HCT116 (cell line): Measurements from ENCODE around the gene CHD2. TPM values are rescaled to one million over a fixed set of nuclear protein-coding genes. Genes with fewer than 3 reads are reported as not detected.

Experiments
- ATAC-seq: fragments of 200-7000 bp; cut with Tn5 transposase; 2 replicates; pipeline ENCODE4 v1.9.1; 2020; ENCODE audit warnings: mild to moderate bottlenecking, moderate library complexity
- BruUV-seq: library from RNA; stranded (reverse); fragments of 400-500 nt; replicated peaks from 2 replicates; lab custom pipeline; 2021; lab: Mats Ljungman, UMichigan
- CTCF ChIA-PET: fragments of 300-600 bp; sonication (Branson Sonifier 250); formaldehyde crosslinking; loops from one replicate; lab custom pipeline; 2021; ENCODE audit warnings: antibody characterized with exemption; lab: Charles Lee
- POLR2A ChIA-PET: fragments of 300-600, 350-600 bp; sonication (Branson Sonifier 250); formaldehyde crosslinking; loops from one replicate; lab custom pipeline; 2021; ENCODE audit warnings: antibody characterized with exemption; lab: Charles Lee
- RAD21 ChIA-PET, 2 experiments: fragments of 300-600 bp; sonication (Branson Sonifier 250); formaldehyde crosslinking; loops; one replicate each; lab custom pipeline; 2023; ENCODE audit warnings: low total read pairs in 2 of 2; ENCODE audit not compliant: uncharacterized antibody in 2 of 2, unreplicated experiment in 2 of 2, low non-redundant PET in 1 of 2; lab: Charles Lee
- DNase-seq: peaks from one replicate; pipeline ENCODE4 v3.0.0-alpha.2; 2010; ENCODE audit warnings: low read depth, low spot score
- H2AFZ ChIP-seq: fragments of 200-600 bp; shearing (Covaris generic), sonication (generic); 2 replicates; pipeline ENCODE4 v1.6.1; 2017; ENCODE audit warnings: low read depth, mixed run types, mixed read lengths, antibody characterized with exemption, low read length; ENCODE audit not compliant: poor library complexity, severe bottlenecking
- H3K27ac ChIP-seq: 2 replicates; pipeline ENCODE4 v1.5.1; 2012; ENCODE audit warnings: low read depth, low read length
- H3K27me3 ChIP-seq: fragments of 200-600 bp; sonication (generic); 2 replicates; pipeline ENCODE4 v1.6.1; 2016; ENCODE audit warnings: mixed run types, low read length, mixed read lengths; ENCODE audit not compliant: insufficient read depth
- H3K36me3 ChIP-seq, 2 experiments: fragments of 200-500 bp in 1 of 2; fragments of 200-600 bp in 1 of 2; sonication (Bioruptor generic) in 1 of 2; sonication (generic) in 1 of 2; 2 replicates each; pipeline versions ENCODE4 v1.5.1 to v1.6.1; 2014 to 2016; ENCODE audit warnings: low read length in 2 of 2, inconsistent platforms in 1 of 2, mixed read lengths in 1 of 2, mixed run types in 1 of 2; ENCODE audit not compliant: insufficient read depth in 2 of 2, control insufficient read depth in 1 of 2
- H3K4me1 ChIP-seq, 2 experiments: fragments of 200-600 bp in 1 of 2; sonication (generic) in 1 of 2; 2 replicates each; pipeline versions ENCODE4 v1.5.1 to v1.6.1; 2012 to 2017; ENCODE audit warnings: low read length in 2 of 2, inconsistent platforms in 1 of 2, mild to moderate bottlenecking in 1 of 2, mixed read lengths in 1 of 2, mixed run types in 1 of 2, moderate library complexity in 1 of 2; ENCODE audit not compliant: insufficient read depth in 2 of 2, control insufficient read depth in 1 of 2
- H3K4me2 ChIP-seq: fragments of 200-600 bp; sonication (generic); 2 replicates; pipeline ENCODE4 v1.6.1; 2017; ENCODE audit warnings: mixed run types, low read length, mixed read lengths
- H3K4me3 ChIP-seq, 2 experiments: fragments of 200-600 bp in 1 of 2; sonication (generic) in 1 of 2; replicated peaks in 1 of 2; 2 replicates each; pipeline ENCODE4 v1.5.1; 2011 to 2016; ENCODE audit warnings: low read length in 2 of 2, control low read depth in 1 of 2, low read depth in 1 of 2, mild to moderate bottlenecking in 1 of 2, mixed read lengths in 1 of 2, mixed run types in 1 of 2
- H3K79me2 ChIP-seq: fragments of 200-600 bp; sonication (generic); 2 replicates; pipeline ENCODE4 v1.6.1; 2017; ENCODE audit warnings: mild to moderate bottlenecking, mixed run types, low read length, moderate library complexity, mixed read lengths; ENCODE audit not compliant: insufficient read depth
- H3K9ac ChIP-seq: fragments of 200-600 bp; sonication (generic); 2 replicates; pipeline ENCODE4 v1.6.1; 2016; ENCODE audit warnings: low read length, mixed read lengths
- H3K9me2 ChIP-seq: fragments of 200-600 bp; sonication (generic), shearing (Covaris generic); 2 replicates; pipeline ENCODE4 v1.6.1; 2017; ENCODE audit warnings: mixed run types, mild to moderate bottlenecking, moderate library complexity; ENCODE audit not compliant: insufficient read depth
- H3K9me3 ChIP-seq, 2 experiments: fragments of 200-500 bp in 1 of 2; fragments of 200-600 bp in 1 of 2; sonication (Bioruptor generic) in 1 of 2; sonication (generic) in 1 of 2; 2 replicates each; pipeline ENCODE4 v1.6.1; 2014 to 2017; ENCODE audit warnings: low read length in 2 of 2, mixed read lengths in 2 of 2, inconsistent platforms in 1 of 2, low read depth in 1 of 2, mild to moderate bottlenecking in 1 of 2, mixed run types in 1 of 2, moderate library complexity in 1 of 2; ENCODE audit not compliant: control insufficient read depth in 1 of 2, insufficient read depth in 1 of 2
- H4K20me1 ChIP-seq: fragments of 200-600 bp; sonication (generic), shearing (Covaris generic); 2 replicates; pipeline ENCODE4 v1.6.1; 2017; ENCODE audit warnings: mixed run types, mild to moderate bottlenecking, moderate library complexity; ENCODE audit not compliant: insufficient read depth
- CBX3 ChIP-seq: IDR thresholded peaks from 2 replicates; pipeline ENCODE4 v1.6.1; 2012; ENCODE audit warnings: low read depth
- CTCF ChIP-seq, 3 experiments: fragments of 200-600 bp in 1 of 3; sonication (generic) in 1 of 3; IDR thresholded peaks in 2 of 3; conservative IDR thresholded peaks in 1 of 3; 2 replicates each; pipeline ENCODE4 v1.5.1; 2012 to 2017; ENCODE audit warnings: low read depth in 2 of 3, low read length in 2 of 3, antibody characterized with exemption in 1 of 3, borderline replicate concordance in 1 of 3, control low read depth in 1 of 3, mild to moderate bottlenecking in 1 of 3, mixed read lengths in 1 of 3, mixed run types in 1 of 3, moderate library complexity in 1 of 3; ENCODE audit not compliant: insufficient read depth in 1 of 3
- EGR1 ChIP-seq: IDR thresholded peaks from 2 replicates; pipeline ENCODE4 v1.6.1; 2012; ENCODE audit warnings: low read depth
- ELF1 ChIP-seq: IDR thresholded peaks from 2 replicates; pipeline ENCODE4 v1.6.1; 2012; ENCODE audit warnings: low read depth, borderline replicate concordance
- POLR2AphosphoS5 ChIP-seq: IDR thresholded peaks from 2 replicates; pipeline ENCODE4 v1.6.1; 2011; ENCODE audit warnings: mild to moderate bottlenecking, low read depth, low read length, moderate library complexity
- SIN3A ChIP-seq: IDR thresholded peaks from 2 replicates; pipeline ENCODE4 v1.6.1; 2012; ENCODE audit warnings: low read depth
- SRF ChIP-seq: IDR thresholded peaks from 2 replicates; pipeline ENCODE4 v1.6.1; 2012; ENCODE audit warnings: low read depth
- TCF7L2 ChIP-seq: IDR thresholded peaks from 2 replicates; pipeline ENCODE4 v1.7.0; 2011; ENCODE audit warnings: borderline replicate concordance, inconsistent platforms; ENCODE audit not compliant: insufficient read depth, insufficient read length; ENCODE audit errors: extremely low read depth
- YY1 ChIP-seq: IDR thresholded peaks from 2 replicates; pipeline ENCODE4 v1.6.1; 2011; ENCODE audit warnings: low read length, low read depth, moderate library complexity, mild to moderate bottlenecking; ENCODE audit not compliant: insufficient replicate concordance; ENCODE audit errors: extremely low read depth
- intact Hi-C: fragments of 100-400 bp; cut with micrococcal nuclease; formaldehyde crosslinking; loops from 2 replicates; pipeline ENCODE4 v1.10.0; 2022
- total RNA-seq: library from RNA; stranded (reverse); gene quantifications from one replicate; pipeline ENCODE4 v1.2.1, GENCODE V29; 2021; ENCODE audit not compliant: unreplicated experiment
- TF ChIP-seq, protein P1 (sequence below): IDR thresholded peaks from 2 replicates; pipeline ENCODE4 v1.6.1; 2012
- TF ChIP-seq, protein P2 (sequence below): IDR thresholded peaks from 2 replicates; pipeline ENCODE4 v1.6.1; 2012; ENCODE audit warnings: low read depth

Gene CHD2
- total RNA-seq, 1 experiment from 2014 or later = 116 TPM

GRCh38 chr15:92908713-92909057 lies 8.6 kb downstream of the CHD2 start (continued):
- TF ChIP-seq, protein P1, sequence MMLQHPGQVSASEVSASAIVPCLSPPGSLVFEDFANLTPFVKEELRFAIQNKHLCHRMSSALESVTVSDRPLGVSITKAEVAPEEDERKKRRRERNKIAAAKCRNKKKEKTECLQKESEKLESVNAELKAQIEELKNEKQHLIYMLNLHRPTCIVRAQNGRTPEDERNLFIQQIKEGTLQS = no peak
- TF ChIP-seq SIN3A (no peak), ELF1 (no peak)
- TF ChIP-seq, all 23 proteins: peak for 0

DNA sequence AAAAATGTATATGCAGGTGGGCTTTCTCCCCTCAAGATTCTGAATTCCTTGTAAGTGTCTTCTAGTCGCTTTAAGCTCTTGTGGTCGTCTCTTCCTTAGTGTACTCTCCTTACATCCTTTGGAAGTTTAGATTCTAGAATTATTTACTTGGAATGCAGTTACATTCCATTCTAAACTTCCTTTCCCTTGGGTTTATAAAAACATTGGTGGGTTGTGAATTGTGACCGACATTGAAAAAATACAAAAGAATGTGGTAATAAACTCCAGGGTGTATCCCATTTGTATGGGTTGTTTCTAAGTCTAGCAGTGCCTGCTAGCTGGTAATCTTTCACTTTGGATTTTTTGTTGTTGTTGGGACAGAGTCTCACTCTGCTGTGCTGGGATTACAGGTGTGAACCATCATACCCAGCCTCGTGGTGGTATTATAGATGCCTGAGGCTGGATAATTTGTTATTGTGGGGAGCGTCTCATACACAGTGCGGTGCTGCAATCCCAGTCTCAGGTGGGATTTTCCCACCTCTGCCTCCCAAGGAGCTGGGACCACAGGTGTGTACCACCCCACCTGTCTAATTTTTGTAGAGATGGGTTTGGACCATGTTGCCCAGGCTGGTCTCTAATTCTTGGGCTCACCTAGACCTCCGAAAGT lies 9.1 kb downstream of the CHD2 start:
- ChIA-PET RAD21 (no interaction called here), POLR2A (interaction anchor here (0.6 to 3.3 kb wide), 4 partner anchors 9 to 77 kb away, joined by 3 to 14 read pairs (median 4); partner anchors contain the start of gene CHD2), CTCF (interaction anchor here (0.7 to 2.2 kb wide), 3 partner anchors 9 to 113 kb away, joined by 3 to 11 read pairs (median 3); no protein-coding TSS in a partner anchor)
- Histone ChIP-seq H3K9me3 (no peaks in the 10 kb centered on the region), H4K20me1 (0 out of 2 replicates have a peak, but pooled peaks cover 2% of the 10 kb centered on the region), H3K36me3 (no peaks in the 10 kb centered on the region; a peak in 2 of 4 replicates), H3K9ac (no peak overlapping the region), H3K79me2 (peaks cover 100% of the 10 kb centered on the region), H2AFZ (no peak overlapping the region), H3K9me2 (no peaks in the 10 kb centered on the region), H3K27me3 (no peaks in the 10 kb centered on the region), H3K4me3 (no peak overlapping the region), H3K4me2 (no peak overlapping the region), H3K27ac (no peak overlapping the region), H3K4me1 (peaks cover 56 to 89% of the 10 kb centered on the region in 2 experiments)
- DNase-seq = no peak
- intact Hi-C loops = no loop called here
- no TSS peak for BruUV-seq
- TF ChIP-seq POLR2AphosphoS5 = 0 out of 2 replicates have a peak, but pooled peaks have one; percentile 7
- no peak for TF ChIP-seq ELF1
- ATAC-seq = no peak

DNA sequence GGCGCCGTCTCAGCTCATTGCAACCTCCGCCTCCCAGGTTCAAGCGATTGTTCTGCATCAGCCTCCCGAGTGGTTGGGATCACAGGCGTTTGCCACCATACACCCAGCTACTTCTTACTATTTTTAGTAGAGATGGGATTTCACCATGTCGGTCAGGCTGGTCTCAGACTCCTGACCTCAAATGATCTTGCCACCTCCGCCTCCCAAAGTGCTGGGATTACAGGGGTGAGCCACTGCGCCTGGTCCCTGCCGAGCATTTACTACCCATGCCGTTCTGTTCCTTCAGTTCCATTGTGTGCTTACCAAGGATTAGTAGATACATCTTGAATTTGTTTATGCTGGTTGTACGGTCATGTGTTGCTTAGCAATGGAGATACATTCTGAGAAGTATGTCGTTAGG lies 10.3 kb downstream of the CHD2 start:
- Histone ChIP-seq H3K9me3 (no peaks in the 10 kb centered on the region), H3K4me1 (peaks cover 60 to 90% of the 10 kb centered on the region in 2 experiments), H3K9me2 (no peaks in the 10 kb centered on the region), H3K27ac (no peak overlapping the region; the same call in 1 of the 2 replicates), H3K9ac (no peak overlapping the region), H2AFZ (no peak overlapping the region), H3K27me3 (no peaks in the 10 kb centered on the region), H3K4me2 (no peak overlapping the region), H3K36me3 (no peaks in the 10 kb centered on the region; a peak in 2 of 4 replicates), H3K79me2 (peaks cover 100% of the 10 kb centered on the region), H4K20me1 (0 out of 2 replicates have a peak, but pooled peaks cover 2% of the 10 kb centered on the region), H3K4me3 (no peak overlapping the region)
- ATAC-seq (no peak), DNase-seq (no peak)
- RAD21 ChIA-PET = no interaction called here
- BruUV-seq = no TSS peak
- CTCF ChIA-PET = no interaction called here
- POLR2A ChIA-PET = no interaction called here
- intact Hi-C loops = no loop called here
- TF ChIP-seq YY1 = no peak
- TF ChIP-seq CBX3 = no peak
- TF ChIP-seq, protein P2, sequence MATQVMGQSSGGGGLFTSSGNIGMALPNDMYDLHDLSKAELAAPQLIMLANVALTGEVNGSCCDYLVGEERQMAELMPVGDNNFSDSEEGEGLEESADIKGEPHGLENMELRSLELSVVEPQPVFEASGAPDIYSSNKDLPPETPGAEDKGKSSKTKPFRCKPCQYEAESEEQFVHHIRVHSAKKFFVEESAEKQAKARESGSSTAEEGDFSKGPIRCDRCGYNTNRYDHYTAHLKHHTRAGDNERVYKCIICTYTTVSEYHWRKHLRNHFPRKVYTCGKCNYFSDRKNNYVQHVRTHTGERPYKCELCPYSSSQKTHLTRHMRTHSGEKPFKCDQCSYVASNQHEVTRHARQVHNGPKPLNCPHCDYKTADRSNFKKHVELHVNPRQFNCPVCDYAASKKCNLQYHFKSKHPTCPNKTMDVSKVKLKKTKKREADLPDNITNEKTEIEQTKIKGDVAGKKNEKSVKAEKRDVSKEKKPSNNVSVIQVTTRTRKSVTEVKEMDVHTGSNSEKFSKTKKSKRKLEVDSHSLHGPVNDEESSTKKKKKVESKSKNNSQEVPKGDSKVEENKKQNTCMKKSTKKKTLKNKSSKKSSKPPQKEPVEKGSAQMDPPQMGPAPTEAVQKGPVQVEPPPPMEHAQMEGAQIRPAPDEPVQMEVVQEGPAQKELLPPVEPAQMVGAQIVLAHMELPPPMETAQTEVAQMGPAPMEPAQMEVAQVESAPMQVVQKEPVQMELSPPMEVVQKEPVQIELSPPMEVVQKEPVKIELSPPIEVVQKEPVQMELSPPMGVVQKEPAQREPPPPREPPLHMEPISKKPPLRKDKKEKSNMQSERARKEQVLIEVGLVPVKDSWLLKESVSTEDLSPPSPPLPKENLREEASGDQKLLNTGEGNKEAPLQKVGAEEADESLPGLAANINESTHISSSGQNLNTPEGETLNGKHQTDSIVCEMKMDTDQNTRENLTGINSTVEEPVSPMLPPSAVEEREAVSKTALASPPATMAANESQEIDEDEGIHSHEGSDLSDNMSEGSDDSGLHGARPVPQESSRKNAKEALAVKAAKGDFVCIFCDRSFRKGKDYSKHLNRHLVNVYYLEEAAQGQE = no peak
- TF ChIP-seq SRF = no peak
- no peak for TF ChIP-seq TCF7L2
- TF ChIP-seq POLR2AphosphoS5 = no peak
- TF ChIP-seq CTCF (IDR thresholded peaks at IDR 0.05 in 2 of 3, conservative IDR thresholded peaks at IDR 0.05 in 1 of 3; ENCODE audit: borderline replicate concordance in 1 of 3, insufficient read depth in 1 of 3, low read depth in 2 of 3, low read length in 2 of 3) = no peak
- TF ChIP-seq EGR1 = no peak
